Fibroblast of lung (primary cell): ENCODE data around the gene ADAP1. TPM values are rescaled to one million over a fixed set of nuclear protein-coding genes. Genes with fewer than 3 reads are reported as not detected.

ENCODE experiments used
- DNase-seq, 2 donors: peaks; one replicate each; pipeline versions ENCODE4 v3.0.0 to v3.0.0-alpha.2; 2010; ENCODE audit warnings: low read depth in 2 of 2
- H2AFZ ChIP-seq: 2 replicates; pipeline ENCODE4 v1.5.1; 2012; ENCODE audit warnings: low read length, control low read depth, inconsistent platforms
- H3K27ac ChIP-seq: 2 replicates; pipeline ENCODE4 v1.5.1; 2011; ENCODE audit warnings: low read length, control low read depth; ENCODE audit not compliant: insufficient read depth
- H3K27me3 ChIP-seq: 2 replicates; pipeline ENCODE4 v1.5.1; 2011; ENCODE audit warnings: mild to moderate bottlenecking, low read length; ENCODE audit not compliant: control insufficient read depth, insufficient read depth
- H3K36me3 ChIP-seq: 2 replicates; pipeline ENCODE4 v1.5.1; 2011; ENCODE audit warnings: low read length; ENCODE audit not compliant: control insufficient read depth, insufficient read depth
- H3K4me1 ChIP-seq: 2 replicates; pipeline ENCODE4 v1.5.1; 2011; ENCODE audit warnings: low read length; ENCODE audit not compliant: control insufficient read depth, insufficient read depth; ENCODE audit errors: extremely low read depth
- H3K4me2 ChIP-seq: 2 replicates; pipeline ENCODE4 v1.5.1; 2011; ENCODE audit warnings: low read length, control low read depth; ENCODE audit not compliant: insufficient read depth; ENCODE audit errors: extremely low read depth
- H3K4me3 ChIP-seq, 4 experiments: fragments of 200-600 bp in 1 of 4; sonication (generic) in 1 of 4; replicated peaks in 1 of 4; 2 replicates each; pipeline ENCODE4 v1.5.1; 2011 to 2016; ENCODE audit warnings: low read length in 4 of 4, low read depth in 3 of 4, mild to moderate bottlenecking in 3 of 4, control low read depth in 2 of 4, inconsistent platforms in 1 of 4, mixed read lengths in 1 of 4; ENCODE audit not compliant: insufficient read depth in 1 of 4; ENCODE audit errors: control extremely low read depth in 1 of 4
- H3K79me2 ChIP-seq: 2 replicates; pipeline ENCODE4 v1.5.1; 2012; ENCODE audit warnings: mild to moderate bottlenecking, low read length, inconsistent platforms; ENCODE audit not compliant: control insufficient read depth, insufficient read depth
- H3K9ac ChIP-seq: 2 replicates; pipeline ENCODE4 v1.5.1; 2011; ENCODE audit warnings: mild to moderate bottlenecking, low read length, control low read depth; ENCODE audit not compliant: insufficient read depth
- H3K9me3 ChIP-seq: 2 replicates; pipeline ENCODE4 v1.5.1; 2012; ENCODE audit warnings: low read depth, low read length; ENCODE audit not compliant: control insufficient read depth, insufficient read depth
- H4K20me1 ChIP-seq: 2 replicates; pipeline ENCODE4 v1.5.1; 2011; ENCODE audit warnings: low read length; ENCODE audit not compliant: control insufficient read depth, insufficient read depth; ENCODE audit errors: extremely low read depth
- EZH2 ChIP-seq: IDR thresholded peaks from 2 replicates; pipeline ENCODE4 v1.5.1; 2012; ENCODE audit warnings: low read length, control low read depth, mild to moderate bottlenecking; ENCODE audit errors: missing control alignments
- polyA plus RNA-seq, 2 donors: library from polyadenylated mRNA; depleted of rRNA in 1 of 2; stranded (reverse) in 1 of 2; unstranded in 1 of 2; fragments of >200 nt; gene quantifications; 2 replicates each; pipeline ENCODE4 v1.2.1, GENCODE V29; 2011 to 2012; ENCODE audit warnings: missing spikeins in 1 of 2
- total RNA-seq: library from RNA; depleted of rRNA; stranded (reverse); fragments of >200 nt; gene quantifications from 2 replicates; pipeline ENCODE4 v1.2.1, GENCODE V29; 2014
- TF ChIP-seq, protein P1 (sequence below), 2 donors: IDR thresholded peaks in 1 of 2; conservative IDR thresholded peaks in 1 of 2; 1 replicate in 1 of 2; 2 replicates in 1 of 2; pipeline ENCODE4 v1.5.1; 2011 to 2012; ENCODE audit warnings: low read length in 2 of 2, control low read depth in 1 of 2, inconsistent platforms in 1 of 2, low read depth in 1 of 2, mild to moderate bottlenecking in 1 of 2

Gene ADAP1
- total and polyA plus RNA-seq, 2 donors (not counting 1 experiment from before 2014, with no cell fraction given), result 1.1 to 2.3 TPM

DNA sequence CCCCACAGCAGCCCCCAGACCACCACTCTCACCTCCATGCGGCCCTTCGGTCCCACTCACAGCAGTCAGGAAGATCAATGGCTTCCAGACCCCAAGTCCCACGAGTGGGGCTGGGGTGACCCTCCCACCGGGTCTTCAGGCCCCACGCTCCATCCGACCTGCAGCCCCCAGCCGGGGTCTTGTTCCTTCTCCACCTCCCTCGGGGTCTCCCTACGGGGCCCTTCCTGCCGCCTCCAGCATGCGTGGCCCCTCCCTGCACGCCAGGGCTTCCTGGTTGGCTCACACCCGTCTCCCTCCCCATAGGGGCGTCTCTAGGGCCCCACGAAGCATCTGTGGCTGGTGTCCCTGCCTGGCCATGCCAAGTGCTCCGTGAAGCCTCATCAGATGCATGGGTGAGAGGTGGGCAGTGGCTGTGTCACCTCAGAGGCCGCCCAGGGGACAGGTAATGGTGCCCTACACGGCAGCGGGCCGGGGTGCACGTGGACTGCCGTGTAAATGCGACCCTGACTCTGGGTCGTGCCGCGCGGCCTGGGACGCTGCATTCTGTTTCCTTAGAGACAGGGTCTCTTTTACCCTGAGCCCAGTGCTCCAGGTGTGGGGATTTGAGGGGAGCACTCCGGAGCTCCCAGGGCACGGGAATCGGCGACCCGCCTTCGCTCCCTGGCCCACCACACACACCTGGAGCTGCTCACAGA is 19.9 kb downstream of the ADAP1 start:
- no peaks in the 10 kb centered on the region for H3K36me3 ChIP-seq
- H3K4me1 ChIP-seq, result no peaks in the 10 kb centered on the region
- no peaks in the 10 kb centered on the region for H3K27me3 ChIP-seq
- no peak overlapping the region for H2AFZ ChIP-seq
- H3K4me2 ChIP-seq, result no peak overlapping the region
- TF ChIP-seq, protein P1, sequence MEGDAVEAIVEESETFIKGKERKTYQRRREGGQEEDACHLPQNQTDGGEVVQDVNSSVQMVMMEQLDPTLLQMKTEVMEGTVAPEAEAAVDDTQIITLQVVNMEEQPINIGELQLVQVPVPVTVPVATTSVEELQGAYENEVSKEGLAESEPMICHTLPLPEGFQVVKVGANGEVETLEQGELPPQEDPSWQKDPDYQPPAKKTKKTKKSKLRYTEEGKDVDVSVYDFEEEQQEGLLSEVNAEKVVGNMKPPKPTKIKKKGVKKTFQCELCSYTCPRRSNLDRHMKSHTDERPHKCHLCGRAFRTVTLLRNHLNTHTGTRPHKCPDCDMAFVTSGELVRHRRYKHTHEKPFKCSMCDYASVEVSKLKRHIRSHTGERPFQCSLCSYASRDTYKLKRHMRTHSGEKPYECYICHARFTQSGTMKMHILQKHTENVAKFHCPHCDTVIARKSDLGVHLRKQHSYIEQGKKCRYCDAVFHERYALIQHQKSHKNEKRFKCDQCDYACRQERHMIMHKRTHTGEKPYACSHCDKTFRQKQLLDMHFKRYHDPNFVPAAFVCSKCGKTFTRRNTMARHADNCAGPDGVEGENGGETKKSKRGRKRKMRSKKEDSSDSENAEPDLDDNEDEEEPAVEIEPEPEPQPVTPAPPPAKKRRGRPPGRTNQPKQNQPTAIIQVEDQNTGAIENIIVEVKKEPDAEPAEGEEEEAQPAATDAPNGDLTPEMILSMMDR (conservative IDR thresholded peaks at IDR 0.05 in 1 of 2, IDR thresholded peaks at IDR 0.05 in 1 of 2; ENCODE audit: low read depth in 1 of 2, low read length in 2 of 2), result no peak
- TF ChIP-seq EZH2, result no peak
- no peak overlapping the region for H3K9ac ChIP-seq
- H3K4me3 ChIP-seq, result no peak overlapping the region
- H3K9me3 ChIP-seq, result no peaks in the 10 kb centered on the region
- no peaks in the 10 kb centered on the region for H3K79me2 ChIP-seq
- no peak overlapping the region for H3K27ac ChIP-seq
- no peak for DNase-seq
- no peaks in the 10 kb centered on the region for H4K20me1 ChIP-seq

DNA sequence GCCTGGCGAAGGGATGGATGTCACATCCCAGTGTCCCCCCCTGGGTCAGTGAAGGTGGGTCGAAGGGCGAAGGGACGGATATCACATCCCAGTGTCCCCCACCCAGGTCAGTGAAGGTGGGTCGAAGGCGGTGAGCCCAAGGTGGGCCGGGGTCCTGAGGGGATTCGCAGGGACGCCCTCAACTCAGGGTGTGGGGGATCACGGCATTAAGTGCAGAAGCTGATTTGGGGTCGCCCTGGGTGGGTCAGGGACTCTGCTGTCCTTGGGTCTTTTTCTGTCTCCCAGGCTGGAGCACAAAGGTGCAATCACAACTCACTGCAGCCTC is 21.9 kb downstream of the ADAP1 start:
- Histone ChIP-seq H3K9ac (no peak overlapping the region), H3K4me2 (no peak overlapping the region), H3K4me3 (no peak overlapping the region), H3K9me3 (no peaks in the 10 kb centered on the region), H3K4me1 (no peaks in the 10 kb centered on the region), H4K20me1 (no peaks in the 10 kb centered on the region), H3K79me2 (no peaks in the 10 kb centered on the region), H3K36me3 (no peaks in the 10 kb centered on the region), H2AFZ (no peak overlapping the region), H3K27ac (no peak overlapping the region), H3K27me3 (no peaks in the 10 kb centered on the region)
- TF ChIP-seq, protein P1 (conservative IDR thresholded peaks at IDR 0.05 in 1 of 2, IDR thresholded peaks at IDR 0.05 in 1 of 2; ENCODE audit: low read depth in 1 of 2, low read length in 2 of 2), result no peak
- no peak for TF ChIP-seq EZH2
- no peak for DNase-seq

DNA sequence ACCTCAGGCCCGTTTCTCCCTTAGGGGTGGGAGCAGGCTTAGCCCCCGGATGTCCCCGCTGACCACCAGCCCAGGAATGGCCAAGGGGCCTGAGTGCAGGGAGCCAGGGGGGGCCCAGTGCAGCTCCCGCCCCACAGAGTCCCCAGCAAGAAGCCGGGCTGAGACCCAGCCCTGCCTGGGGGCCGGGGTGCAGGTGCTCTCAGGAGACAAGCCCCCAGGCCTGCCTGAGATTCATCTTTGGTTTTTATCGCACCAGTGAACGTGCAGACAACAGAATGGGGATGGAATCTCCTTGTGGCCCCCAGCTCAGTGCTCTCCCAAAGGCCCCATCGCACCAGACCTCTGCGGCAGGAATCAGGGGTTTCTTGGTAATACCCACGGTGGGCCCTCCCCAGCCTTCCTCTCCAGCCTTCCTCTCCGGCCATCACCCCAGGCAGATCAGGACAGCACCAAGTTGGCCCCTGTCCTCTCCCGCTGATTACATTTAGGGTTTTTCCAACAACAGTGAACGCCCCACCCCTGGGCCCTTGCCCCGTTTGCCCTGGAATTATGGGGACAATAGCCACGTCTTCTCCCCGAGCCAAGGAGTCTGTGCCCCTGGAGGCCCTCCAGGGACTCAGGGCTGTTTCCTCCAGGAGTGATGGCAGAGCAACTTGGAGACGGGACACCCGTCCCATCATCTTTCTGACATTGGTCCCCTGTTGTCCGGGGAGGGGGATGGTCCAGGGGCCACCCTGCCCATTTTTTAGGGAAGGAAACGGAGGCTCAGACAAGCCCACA is 22.4 kb downstream of the ADAP1 start:
- Histone ChIP-seq H3K27ac (no peak overlapping the region), H3K36me3 (no peaks in the 10 kb centered on the region), H3K27me3 (no peaks in the 10 kb centered on the region), H2AFZ (no peak overlapping the region), H3K4me3 (no peak overlapping the region), H3K9ac (no peak overlapping the region), H4K20me1 (no peaks in the 10 kb centered on the region), H3K79me2 (no peaks in the 10 kb centered on the region), H3K4me1 (no peaks in the 10 kb centered on the region), H3K4me2 (no peak overlapping the region), H3K9me3 (no peaks in the 10 kb centered on the region)
- no peak for DNase-seq
- TF ChIP-seq, protein P1 (conservative IDR thresholded peaks at IDR 0.05 in 1 of 2, IDR thresholded peaks at IDR 0.05 in 1 of 2; ENCODE audit: low read depth in 1 of 2, low read length in 2 of 2), result no peak
- no peak for TF ChIP-seq EZH2
